HL-60/S4 treated with retinoic acid at 250 ng/mL for 4 days and 3 days (cell line): Measurements from ENCODE around the gene NIBAN1.
"Not testable (repeated sequence)": the region's sequence is repeated elsewhere in the genome, so short reads cannot be mapped to it uniquely, and the experiment has no call there.

Source experiments
- in situ Hi-C: fragments of 300-500 bp; cut with MboI; formaldehyde crosslinking; loops from 2 replicates; pipeline ENCODE4 v1.7.0; 2022; ENCODE audit warnings: low sequenced_read_pairs

The NIBAN1 gene

GRCh38 chr1:184973272-184974055 is 844 bp downstream of the NIBAN1 start:
- in situ Hi-C loops = loop anchor here (10.0 kb wide), 1 partner anchor 169 kb away; no protein-coding TSS in a partner anchor

GRCh38 chr1:184972315-184973055 is 1.8 kb downstream of the NIBAN1 start:
- in situ Hi-C loops = loop anchor here (10.0 kb wide), 1 partner anchor 168 kb away; no protein-coding TSS in a partner anchor

GRCh38 chr1:184971522-184972265 is 2.6 kb downstream of the NIBAN1 start:
- in situ Hi-C loops = loop anchor here (10.0 kb wide), 1 partner anchor 167 kb away; no protein-coding TSS in a partner anchor

- in situ Hi-C loops = loop anchor here (10.0 kb wide), 1 partner anchor 166 kb away; no protein-coding TSS in a partner anchor
These were observed 3.6 kb downstream of the NIBAN1 start for GRCh38 chr1:184970691-184971161.

GRCh38 chr1:184966989-184967388 is 7.3 kb downstream of the NIBAN1 start:
- in situ Hi-C loops = no loop called here

- in situ Hi-C loops = no loop called here
These were observed 8.1 kb downstream of the NIBAN1 start for GRCh38 chr1:184965944-184966860.

- in situ Hi-C loops = no loop called here
These were observed 8.9 kb downstream of the NIBAN1 start for GRCh38 chr1:184965439-184965838.

- in situ Hi-C loops = no loop called here
These were observed 14.7 kb downstream of the NIBAN1 start for GRCh38 chr1:184959626-184960025.

GRCh38 chr1:184958554-184959353 is 15.6 kb downstream of the NIBAN1 start:
- in situ Hi-C loops = no loop called here

GRCh38 chr1:184957901-184958300 is 16.4 kb downstream of the NIBAN1 start:
- in situ Hi-C loops = not testable (repeated sequence)

- in situ Hi-C loops = no loop called here
These were observed 17.2 kb downstream of the NIBAN1 start for GRCh38 chr1:184956999-184957700.

GRCh38 chr1:184954232-184954995 is 19.9 kb downstream of the NIBAN1 start:
- in situ Hi-C loops = no loop called here

- in situ Hi-C loops = no loop called here
These were observed 20.6 kb downstream of the NIBAN1 start for GRCh38 chr1:184953600-184954219.

- in situ Hi-C loops = no loop called here
These were observed 21.9 kb downstream of the NIBAN1 start for GRCh38 chr1:184952428-184952827.

GRCh38 chr1:184951788-184952187 is 22.5 kb downstream of the NIBAN1 start:
- in situ Hi-C loops = no loop called here

GRCh38 chr1:184950906-184951305 is 23.4 kb downstream of the NIBAN1 start:
- in situ Hi-C loops = no loop called here

- in situ Hi-C loops = no loop called here
These were observed 24.1 kb downstream of the NIBAN1 start for GRCh38 chr1:184950227-184950626.
